ENCODE measurements around the gene KCNS3.

DNA sequence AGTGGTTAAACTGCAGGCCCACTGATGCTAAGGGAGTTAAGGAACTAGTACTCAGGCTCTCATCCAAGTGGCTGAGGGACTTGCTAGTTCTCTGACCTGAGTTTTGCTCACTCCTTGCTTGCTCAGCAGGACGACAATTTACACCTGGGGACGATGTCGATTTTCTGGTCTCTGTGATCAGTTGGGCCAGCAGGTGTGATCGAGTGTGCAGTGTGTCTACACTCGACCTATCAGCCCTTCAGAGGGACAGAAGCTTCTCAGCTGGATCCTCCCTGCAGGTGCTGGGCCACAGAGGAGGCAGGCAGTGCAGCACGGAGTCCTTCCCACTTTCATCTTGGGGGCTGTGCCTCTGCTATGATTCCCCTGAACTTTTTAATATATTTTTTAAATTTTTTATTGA is 71.5 kb downstream of the KCNS3 start:
- TF ChIP-seq, protein P1, sequence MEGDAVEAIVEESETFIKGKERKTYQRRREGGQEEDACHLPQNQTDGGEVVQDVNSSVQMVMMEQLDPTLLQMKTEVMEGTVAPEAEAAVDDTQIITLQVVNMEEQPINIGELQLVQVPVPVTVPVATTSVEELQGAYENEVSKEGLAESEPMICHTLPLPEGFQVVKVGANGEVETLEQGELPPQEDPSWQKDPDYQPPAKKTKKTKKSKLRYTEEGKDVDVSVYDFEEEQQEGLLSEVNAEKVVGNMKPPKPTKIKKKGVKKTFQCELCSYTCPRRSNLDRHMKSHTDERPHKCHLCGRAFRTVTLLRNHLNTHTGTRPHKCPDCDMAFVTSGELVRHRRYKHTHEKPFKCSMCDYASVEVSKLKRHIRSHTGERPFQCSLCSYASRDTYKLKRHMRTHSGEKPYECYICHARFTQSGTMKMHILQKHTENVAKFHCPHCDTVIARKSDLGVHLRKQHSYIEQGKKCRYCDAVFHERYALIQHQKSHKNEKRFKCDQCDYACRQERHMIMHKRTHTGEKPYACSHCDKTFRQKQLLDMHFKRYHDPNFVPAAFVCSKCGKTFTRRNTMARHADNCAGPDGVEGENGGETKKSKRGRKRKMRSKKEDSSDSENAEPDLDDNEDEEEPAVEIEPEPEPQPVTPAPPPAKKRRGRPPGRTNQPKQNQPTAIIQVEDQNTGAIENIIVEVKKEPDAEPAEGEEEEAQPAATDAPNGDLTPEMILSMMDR (IDR thresholded peaks at IDR 0.05), result no peak
- no peak for TF ChIP-seq POLR2A (IDR thresholded peaks at IDR 0.05)
